HG02588 (cell line): ENCODE results near the gene OSTN.
A peak's percentile ranks its signal among the peaks of the same experiment; 100 is the strongest.

Experiments
- ATAC-seq: cut with Tn5 transposase; IDR thresholded peaks from one replicate; pipeline ENCODE4 v1.9.1; 2021; ENCODE audit warnings: mild to moderate bottlenecking, moderate library complexity; ENCODE audit not compliant: unreplicated experiment

The OSTN gene

DNA sequence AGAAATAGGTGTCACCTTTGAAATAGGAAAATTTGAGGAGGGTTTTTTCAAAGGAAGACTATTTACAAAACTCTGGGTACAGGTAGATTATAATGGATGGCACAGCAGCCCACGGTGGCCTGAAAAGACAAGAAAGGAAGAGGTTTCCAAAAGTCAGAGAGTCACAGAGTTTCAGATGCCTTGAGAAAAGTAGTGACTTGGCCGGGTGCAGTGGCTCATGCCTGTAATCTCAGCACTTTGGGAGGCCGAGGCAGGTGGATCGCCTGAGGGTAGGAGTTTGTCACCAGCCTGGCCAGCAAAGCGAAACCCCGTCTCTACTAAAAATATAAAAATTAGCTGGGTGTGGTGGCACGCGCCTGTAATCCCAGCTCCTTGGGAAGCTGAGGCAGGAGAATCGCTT is 35.2 kb downstream of the OSTN start:
- no peak for ATAC-seq

DNA sequence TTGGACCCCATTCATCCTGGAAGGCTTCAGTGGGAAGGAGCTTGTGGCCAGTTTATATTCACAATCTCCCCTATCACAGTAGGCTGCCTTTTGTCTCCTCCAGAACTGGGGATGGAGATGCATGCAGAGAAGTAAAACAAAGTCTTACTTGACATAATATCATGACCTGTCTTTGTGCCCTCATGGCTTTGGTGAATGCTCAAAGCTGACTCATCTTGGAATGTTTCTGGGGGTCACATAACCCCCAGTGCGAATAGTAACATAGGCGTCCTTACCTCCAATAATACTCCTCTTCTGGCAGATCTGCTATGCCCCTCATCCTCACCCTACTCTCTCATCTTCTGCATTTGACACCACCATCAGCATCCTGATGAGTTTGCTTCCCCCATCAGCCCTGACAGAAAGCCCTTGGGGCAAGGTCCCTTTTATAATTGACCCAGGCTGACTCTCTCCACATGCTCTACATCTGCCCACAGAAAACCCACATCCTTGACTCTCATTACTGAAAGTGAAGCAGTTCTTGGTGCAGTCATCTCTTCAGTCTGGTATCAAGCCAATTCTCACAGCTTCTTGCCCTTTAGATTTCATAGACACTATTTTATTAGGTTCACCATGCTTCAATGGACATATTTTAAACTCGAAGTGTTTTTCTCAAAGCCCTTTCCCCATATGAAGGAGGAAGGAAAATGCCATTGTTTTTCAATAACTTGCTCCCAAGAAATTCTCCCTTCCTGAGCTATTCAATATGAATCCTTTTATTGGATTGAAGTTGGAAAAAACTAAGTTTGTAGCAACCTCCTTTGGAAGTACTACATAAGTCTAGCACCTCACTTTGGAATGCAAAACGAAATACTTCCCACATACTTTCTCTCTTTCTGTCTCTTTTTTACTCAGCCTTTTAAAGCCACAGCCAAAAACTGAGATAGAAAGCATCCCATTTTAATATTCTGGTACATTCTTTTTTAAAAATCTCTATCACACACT is 36.6 kb downstream of the OSTN start:
- peak; percentile 100 for ATAC-seq

DNA sequence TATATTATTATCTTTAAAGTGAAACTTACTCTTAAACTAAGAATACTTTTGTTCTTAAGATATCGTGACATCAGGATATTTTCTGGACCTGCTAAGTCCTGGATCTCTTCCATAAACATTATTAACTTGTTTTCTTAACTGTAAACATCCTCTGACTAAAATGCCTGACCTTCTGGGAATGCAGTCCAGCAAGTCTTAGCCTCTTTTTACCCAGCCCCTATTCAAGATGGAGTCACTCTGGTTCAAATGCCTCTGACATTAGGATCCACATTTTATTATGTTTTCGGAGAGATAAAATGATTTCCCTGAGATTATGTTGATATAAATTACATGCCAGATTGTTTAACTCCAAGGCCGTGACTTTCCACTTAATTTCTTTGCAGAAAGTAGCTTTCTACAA is 37.6 kb downstream of the OSTN start:
- no peak for ATAC-seq

DNA sequence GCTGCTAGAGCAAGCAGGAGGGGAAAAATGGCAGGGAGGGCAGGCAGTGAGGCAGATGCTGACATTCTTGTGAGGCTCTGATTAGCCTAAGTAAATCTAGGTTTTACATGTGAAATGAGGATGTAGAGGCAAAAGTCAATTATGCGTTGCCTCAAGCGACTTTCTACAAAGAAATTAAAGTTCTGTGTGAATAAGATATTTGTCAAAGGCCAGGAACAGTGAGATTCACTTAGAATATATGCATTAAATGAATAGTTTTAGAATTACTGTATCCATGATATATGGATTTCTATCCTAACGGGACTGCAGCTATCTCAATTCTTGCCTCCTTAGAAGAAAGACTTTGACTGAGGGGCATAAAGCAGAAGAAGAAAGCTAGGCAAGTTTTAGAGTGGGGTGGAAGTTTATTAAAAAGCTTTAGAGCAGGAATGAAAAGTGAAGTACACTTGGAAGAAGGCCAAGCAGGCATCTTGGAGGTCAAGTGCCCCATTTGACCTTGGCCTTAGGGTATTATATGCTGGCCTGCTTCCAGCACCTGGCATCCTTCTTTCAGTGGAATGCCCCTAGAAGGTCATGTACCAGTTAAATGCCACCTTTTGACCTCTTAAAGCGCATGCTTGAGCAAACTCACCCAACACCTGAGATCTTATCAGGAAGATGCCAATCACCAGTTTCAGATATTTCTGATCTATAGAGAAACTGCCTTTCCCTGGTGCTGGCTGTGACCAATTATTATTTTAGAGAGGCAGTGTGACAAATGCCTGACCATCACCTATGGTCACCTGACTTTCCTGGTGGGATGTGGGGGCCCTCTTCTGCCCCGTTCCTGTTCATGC is 38.2 kb downstream of the OSTN start:
- ATAC-seq, result no peak

DNA sequence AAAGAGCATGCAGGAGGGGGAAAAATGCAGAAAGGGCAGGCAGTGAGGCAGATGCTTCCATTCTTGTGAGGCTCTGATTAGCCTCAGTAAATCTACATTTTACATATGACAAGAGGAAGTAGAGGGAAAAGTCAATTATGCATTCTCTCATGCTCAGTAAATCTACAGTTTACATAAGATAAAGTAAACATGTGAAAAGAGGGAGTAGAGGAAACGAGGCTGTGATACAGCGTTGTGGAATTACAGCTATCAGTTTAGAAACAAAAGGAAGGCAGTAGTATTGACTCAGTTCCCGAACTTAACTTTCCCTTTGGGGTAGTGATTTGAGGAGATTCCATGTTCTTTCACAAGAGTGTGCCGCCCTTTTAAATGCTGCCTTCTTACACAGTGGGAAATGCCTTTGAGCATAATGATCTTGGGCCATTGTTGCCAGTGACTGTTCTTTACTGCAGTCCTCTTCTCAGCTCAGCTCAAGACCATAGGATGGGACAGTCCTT is 39.3 kb downstream of the OSTN start:
- ATAC-seq, result no peak

DNA sequence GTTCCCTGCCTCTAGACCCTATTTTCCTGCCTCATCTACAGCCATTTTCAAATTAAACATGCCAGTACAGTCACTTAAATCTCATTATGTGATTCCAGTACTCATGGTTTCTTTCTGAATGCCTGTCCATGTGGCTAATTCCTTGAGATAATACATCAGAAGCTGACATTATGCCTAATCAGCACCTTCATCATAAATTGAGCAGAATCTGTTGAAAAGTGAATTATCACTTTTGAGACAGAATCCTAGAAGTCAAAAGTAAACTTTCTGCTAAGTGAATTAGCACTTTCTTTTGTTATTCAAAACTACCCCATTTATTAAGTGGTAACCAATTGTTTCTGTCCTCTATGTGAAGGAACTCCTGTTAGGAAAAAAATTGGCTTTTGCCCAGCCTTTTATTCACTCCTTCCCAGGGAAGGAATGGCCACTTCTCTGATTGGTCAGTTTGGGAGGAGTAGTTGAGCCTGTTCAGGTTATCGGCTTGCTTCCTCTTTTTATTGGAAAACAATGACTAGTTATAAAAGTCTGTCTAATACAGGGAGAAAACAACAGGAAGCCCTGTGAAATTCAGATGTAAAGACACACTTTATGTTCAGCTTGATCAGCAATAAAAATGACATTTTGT is 40.5 kb downstream of the OSTN start:
- no peak for ATAC-seq

DNA sequence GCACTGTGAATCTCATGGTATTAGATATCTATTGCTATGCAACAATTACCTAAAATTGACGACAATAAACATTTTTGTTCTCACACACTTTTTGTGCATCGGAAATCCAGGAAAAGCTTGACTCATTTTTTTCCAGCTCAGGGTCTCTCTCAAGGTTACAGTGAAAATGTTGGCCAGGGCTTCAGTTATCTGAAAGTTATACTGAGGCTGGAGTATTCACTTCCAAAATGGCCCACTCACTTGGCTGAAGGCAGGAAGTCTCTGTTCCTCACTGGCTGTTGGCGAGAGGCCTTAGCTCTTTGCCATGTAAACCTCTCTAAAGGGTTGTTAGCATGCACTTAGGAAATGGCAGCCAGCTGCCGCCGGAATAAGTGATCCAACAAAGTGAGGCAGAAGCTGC is 41.4 kb downstream of the OSTN start:
- ATAC-seq, result no peak

DNA sequence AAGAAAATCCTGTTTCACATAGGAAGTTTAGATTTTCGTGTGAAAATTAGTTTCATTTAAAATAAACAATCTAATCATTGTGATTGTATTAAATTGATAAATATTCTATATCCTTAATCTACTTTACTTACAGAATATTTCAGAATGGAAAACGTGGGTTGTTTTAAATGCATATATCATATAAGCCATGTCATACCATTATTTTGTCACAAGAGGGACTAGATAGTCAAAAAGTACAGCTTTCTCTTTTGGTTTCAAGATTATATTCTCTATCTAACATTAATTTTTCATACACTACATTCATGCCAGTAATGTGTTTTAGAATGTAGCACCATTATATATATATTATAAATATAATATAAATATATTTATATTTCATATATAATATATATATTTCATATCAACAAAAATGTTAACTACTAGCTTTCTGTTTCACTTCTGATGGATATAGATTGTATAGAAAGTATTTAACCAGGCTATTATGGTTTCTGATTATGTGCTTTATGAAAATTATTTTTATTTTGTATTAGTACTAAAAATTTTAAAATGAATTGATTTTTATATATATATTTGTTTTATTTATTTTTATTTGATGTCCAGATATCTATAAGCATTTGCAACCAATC is 45.3 kb downstream of the OSTN start:
- ATAC-seq, result no peak

DNA sequence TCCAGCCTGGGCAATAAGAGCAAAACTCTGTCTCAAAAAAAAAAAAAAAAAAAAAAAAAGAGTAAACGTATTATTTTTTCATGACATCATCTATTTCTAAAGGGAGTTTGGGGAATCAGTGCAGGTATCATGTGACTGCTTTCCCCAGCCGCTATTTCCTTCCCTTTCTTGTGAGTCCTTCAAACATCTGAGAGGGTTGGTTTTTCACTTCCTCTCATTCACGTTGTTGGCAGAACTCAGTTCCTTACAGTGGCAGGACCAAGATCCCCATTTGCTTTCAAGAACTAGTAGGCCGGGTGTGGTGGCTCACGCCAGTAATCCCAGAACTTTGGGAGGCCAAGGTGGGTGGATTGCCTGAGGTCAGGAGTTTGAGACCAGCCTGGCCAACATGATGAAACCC is 47.0 kb downstream of the OSTN start:
- ATAC-seq, result peak; percentile 78

DNA sequence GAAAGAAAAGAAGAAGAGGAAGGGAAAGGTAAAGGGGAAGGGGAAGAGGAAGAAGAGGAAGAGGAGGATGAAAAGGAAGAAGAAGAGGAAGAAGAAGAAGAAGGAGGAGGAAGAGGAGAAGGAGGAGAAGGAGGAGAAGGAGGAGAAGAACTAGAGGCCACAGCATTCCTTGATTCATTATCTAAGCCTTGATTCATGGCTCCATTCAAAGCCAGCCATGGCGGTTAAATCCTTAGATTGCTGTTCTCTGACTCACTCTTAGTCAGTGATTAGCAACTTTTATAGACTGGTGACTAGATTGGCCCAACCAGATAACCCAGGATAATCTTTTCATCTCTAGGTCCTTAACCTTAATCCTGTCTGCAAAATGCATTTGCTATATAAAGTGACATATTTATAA is 47.6 kb downstream of the OSTN start:
- ATAC-seq, result no peak

DNA sequence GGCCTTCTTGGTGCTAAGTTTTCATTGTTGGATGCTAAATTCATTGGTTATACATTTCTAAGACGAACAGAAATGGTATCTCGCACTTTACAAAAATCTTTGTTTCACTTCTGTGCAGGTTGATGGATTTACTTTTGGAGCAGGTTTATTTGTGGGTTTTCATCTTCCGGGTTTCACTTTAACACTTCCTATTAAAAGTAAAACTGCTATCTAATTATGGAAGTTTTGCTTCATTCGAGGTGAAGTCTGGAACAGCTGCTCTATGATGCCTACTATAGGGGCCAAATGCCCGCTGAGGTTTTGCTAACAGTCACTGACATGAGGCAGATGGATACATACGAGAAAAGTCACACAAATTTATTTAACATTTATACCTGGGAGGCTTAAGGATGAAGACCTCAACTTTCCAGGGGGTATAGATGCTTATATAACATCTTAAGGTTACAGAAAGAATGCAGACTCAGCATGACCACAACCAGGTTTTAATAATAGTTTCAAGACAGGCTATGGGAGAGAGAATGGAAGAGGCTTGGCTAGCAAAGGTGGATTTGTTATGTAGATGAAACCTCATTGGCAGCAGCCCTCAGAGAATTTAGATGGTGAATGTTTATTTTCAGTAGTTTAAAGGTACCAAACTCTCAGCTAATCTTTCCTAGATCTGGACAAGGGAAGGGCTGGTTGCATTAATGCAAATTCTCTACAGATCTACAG is 54.2 kb downstream of the OSTN start:
- ATAC-seq, result no peak

DNA sequence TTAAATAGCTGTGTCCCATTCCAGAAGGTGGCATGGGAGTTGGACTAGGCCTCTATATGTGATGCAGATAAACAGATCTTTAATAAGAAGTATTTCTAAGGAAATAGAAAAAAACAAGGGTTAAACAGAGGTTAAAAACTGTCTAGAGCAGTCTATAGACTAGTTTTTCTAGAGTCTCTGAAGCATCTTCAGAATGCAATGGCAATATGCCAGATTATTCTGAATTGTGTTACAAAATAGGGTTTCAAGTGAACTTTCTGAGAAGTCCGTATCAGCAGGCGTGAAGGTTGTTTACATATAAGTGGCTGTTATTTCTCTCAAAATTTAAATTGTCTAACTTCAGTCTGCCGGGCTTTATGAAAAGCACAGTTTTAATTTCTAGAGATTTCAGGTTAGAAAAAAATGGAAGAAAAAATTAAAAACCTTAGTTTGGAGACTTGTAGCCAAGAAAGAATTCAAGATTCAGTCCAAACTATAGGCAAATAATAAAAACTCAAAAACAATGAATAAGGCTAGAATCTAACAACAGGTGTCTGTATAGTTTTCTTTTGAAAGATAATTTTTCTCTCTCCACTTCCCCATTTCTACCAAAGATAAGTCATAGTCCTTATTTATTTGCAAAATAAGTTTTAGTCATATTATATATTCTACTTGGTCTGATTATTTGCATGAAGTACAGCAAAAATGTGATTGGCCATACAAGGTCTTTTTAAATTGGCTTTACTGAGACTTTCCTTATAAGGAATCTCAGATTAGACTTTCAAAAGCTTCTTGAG is 55.2 kb downstream of the OSTN start:
- no peak for ATAC-seq

DNA sequence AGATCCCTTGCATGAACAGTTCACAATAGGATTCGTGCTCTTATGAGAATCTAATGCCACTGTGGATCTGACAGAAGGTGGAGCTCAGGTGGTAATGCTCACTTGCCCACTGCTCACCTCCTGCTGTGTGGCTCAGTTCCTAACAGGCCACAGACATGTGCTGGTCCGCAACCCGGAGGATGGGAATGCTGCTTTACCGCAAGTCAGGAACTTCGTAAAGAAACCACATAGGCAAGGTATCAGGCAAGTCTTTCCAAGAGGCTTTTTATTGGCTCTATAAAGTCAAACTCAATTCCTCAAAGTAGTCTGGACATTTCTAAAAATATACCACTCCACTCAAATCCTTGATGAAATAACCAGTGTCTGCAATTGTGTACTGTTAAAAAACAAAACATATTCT is 56.1 kb downstream of the OSTN start:
- ATAC-seq, result no peak

DNA sequence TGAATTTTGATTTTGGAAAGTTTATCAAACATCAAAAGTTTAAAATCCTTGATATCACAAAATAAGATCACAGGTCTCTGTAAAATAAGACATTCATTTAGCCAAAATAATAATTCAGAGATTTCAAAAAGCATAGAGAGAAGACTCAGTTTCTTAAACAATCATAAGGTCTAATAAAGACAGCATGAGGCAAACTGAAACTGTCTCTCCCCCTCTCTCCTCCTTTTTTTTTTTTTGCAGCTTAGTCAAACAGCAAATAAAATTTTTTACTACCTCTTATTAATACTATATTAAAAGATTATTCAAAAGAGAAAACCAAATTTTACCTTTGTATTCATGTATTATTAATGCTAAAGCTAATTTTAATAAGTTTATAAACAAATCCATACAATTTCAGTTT is 57.4 kb downstream of the OSTN start:
- ATAC-seq, result no peak

DNA sequence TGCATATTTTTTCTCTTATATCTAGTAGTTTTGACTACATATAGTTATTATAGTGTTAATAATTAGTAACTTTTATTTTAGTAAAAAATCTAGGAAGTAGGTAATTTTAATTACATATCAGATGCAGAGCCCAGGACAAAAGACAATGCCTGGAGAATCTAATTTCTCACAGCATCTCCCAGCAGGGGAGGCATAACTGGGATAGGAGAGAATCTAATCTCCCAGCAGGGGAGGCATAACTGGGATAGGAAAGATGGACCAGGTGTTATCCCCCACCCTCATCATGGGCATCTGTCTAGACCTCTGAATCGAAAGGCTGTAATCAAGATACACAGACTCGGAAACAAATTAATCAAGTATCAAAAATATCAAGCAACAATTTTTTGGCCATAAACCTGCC is 58.2 kb downstream of the OSTN start:
- no peak for ATAC-seq

DNA sequence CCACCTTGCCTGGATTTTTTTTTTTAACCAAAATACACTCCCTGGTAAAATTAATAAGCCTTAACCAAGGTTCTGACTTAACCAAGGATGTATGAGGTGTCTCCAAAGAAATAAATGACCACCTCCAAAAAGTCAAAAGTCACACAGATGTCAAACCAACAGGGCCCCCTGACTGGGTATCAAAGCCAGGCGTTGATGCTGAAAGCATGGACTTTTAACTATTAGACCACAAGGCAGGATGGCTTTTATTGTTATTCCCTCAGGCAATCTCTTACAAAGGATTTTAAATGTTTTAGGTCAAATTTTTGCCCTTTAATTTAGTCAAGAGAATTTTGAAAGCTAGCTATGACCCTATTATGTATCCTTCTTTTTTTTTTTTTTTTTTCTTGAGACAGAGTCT is 60.4 kb downstream of the OSTN start:
- ATAC-seq, result no peak

DNA sequence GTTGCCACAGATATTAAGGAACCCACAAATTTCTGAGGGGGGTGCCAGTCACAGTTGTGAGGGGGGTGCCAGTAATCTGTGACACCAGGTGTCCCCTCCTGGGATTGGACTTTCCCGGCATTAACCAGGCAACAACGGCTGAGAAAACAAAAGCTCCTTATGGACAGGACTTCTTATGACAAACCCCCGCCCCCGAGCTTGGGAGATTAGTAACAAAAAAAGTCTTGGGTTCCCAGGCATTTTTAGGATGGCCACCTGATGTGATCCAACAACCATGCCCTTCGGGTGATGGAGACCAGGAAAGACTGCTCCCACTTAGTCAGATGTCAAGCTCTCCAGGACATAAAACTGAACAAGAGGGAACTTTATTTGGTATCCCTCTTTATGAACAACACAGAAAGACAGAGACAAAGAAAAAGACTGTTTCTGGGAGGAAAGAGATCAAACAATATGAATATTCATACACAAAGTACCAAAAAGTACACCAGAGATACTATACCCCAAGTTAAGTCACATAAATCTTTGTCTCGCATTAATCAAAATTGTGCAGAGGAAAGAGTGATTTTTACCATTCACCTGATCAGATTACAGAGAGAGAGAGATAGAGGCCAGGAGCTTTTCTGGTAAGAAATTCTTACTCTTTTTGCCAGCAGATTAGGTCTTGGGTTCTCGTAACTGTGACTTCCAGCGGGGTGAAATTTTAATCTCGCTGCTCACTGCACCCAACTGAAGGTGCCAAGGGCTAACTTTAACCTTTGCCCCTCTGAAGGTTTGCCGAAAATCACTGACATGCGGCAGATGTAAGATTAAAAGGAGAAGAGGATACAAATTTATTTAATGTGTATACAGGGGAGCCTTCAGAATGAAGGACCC is 61.6 kb downstream of the OSTN start:
- no peak for ATAC-seq

DNA sequence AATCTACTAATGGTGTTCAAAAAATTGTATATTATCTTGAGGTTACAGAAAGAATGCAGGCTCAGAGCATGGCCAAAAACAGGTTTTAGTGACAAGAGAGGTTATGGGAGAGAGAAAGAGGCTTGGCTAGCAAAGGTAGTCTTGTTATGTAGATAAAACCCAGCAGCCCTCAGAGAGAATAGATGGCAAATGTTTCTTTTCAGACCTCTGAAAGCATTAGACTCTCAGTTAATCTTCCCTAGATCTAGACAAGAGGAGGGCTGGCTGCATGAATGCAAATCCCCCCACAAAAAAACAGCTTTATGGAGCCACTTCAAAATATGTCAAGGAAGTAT is 62.2 kb downstream of the OSTN start:
- no peak for ATAC-seq

DNA sequence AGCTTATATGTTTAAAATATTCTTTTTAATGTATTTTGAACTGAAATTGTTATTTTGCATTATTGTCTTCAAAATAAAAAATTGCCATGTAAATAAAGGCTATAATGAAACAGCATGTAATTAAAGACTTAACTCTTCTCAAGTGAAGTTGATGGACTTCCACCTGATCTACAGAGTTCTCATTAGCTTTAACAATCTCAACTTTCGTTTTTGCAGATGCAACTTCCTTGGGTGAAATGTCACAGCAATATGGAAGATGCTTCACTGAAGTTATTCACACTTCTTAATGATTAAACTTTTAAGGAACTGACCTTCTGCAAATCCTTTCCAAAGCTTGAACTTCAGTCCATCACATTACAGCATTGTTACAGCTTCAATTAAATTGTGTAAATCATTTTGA is 63.6 kb downstream of the OSTN start:
- no peak for ATAC-seq
